Progenitor cell of endocrine pancreas (in vitro differentiated cells): ENCODE data around the gene ZNF616. TPM values are rescaled to one million over a fixed set of nuclear protein-coding genes. Genes with fewer than 3 reads are reported as not detected.
A peak's percentile ranks its signal among the peaks of the same experiment; 100 is the strongest.

Experiments
- DNase-seq: peaks from one replicate; pipeline ENCODE4 v3.0.0; 2021; ENCODE audit warnings: low spot score; ENCODE audit not compliant: unreplicated experiment
- H3K27ac Mint-ChIP-seq: 2 replicates; pipeline ENCODE4 v1.8.0; 2021; ENCODE audit warnings: mild to moderate bottlenecking, moderate library complexity, mixed read lengths
- H3K27me3 Mint-ChIP-seq: 2 replicates; pipeline ENCODE4 v1.8.0; 2021; ENCODE audit warnings: mixed read lengths
- H3K36me3 Mint-ChIP-seq: 2 replicates; pipeline ENCODE4 v1.8.0; 2022; ENCODE audit warnings: mixed read lengths; ENCODE audit not compliant: insufficient read depth
- H3K4me1 Mint-ChIP-seq: 2 replicates; pipeline ENCODE4 v1.8.0; 2021; ENCODE audit warnings: low read depth, mixed read lengths
- H3K4me3 Mint-ChIP-seq: 2 replicates; pipeline ENCODE4 v1.8.0; 2021; ENCODE audit warnings: low read depth, mild to moderate bottlenecking, moderate library complexity, mixed read lengths
- H3K9me3 Mint-ChIP-seq: 2 replicates; pipeline ENCODE4 v1.8.0; 2021; ENCODE audit warnings: low read depth, mixed read lengths
- long read RNA-seq: library from polyadenylated mRNA; unstranded; transcript quantifications from one replicate; pipeline ENCODE4 v2.0.0, GENCODE V29; 2020
- total RNA-seq: library from RNA; stranded (reverse); gene quantifications from 2 replicates; pipeline ENCODE4 v1.2.1, GENCODE V29; 2021
- TF ChIP-seq, protein P1 (sequence below): fragments of 200-600 bp; sonication (generic); IDR thresholded peaks from one replicate; pipeline ENCODE4 v1.5.0; 2021; ENCODE audit warnings: antibody characterized with exemption, mild to moderate bottlenecking; ENCODE audit not compliant: unreplicated experiment

ZNF616 gene
- 24.0 and 28.5 TPM in 2 replicates for total RNA-seq
- long read RNA-seq, full-length matches to known transcripts: 46 of 51 reads
- long read RNA-seq, partial matches to known transcripts: 1 of 51 reads
- long read RNA-seq, other reads (novel, unspliced or antisense): 4 of 51 reads

GRCh38 chr19:52139252-52140031 is at the start of gene ZNF616:
ZNF616 (minus strand) TSS chr19:52139938; CDS start chr19:52130512, 9,426 bp downstream.
- peaks cover 39% of the 10 kb centered on the region for H3K36me3 Mint-ChIP-seq
- H3K27me3 Mint-ChIP-seq: no peaks in the 10 kb centered on the region
- peak within 1 kb of the TSS; percentile 99 for H3K27ac Mint-ChIP-seq
- H3K9me3 Mint-ChIP-seq: peaks cover 27% of the 10 kb centered on the region
- peaks cover 13% of the 10 kb centered on the region for H3K4me1 Mint-ChIP-seq
- TF ChIP-seq, protein P1, sequence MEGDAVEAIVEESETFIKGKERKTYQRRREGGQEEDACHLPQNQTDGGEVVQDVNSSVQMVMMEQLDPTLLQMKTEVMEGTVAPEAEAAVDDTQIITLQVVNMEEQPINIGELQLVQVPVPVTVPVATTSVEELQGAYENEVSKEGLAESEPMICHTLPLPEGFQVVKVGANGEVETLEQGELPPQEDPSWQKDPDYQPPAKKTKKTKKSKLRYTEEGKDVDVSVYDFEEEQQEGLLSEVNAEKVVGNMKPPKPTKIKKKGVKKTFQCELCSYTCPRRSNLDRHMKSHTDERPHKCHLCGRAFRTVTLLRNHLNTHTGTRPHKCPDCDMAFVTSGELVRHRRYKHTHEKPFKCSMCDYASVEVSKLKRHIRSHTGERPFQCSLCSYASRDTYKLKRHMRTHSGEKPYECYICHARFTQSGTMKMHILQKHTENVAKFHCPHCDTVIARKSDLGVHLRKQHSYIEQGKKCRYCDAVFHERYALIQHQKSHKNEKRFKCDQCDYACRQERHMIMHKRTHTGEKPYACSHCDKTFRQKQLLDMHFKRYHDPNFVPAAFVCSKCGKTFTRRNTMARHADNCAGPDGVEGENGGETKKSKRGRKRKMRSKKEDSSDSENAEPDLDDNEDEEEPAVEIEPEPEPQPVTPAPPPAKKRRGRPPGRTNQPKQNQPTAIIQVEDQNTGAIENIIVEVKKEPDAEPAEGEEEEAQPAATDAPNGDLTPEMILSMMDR: peak; percentile 80
- DNase-seq: peak; percentile 80
- peak within 1 kb of the TSS; percentile 96 for H3K4me3 Mint-ChIP-seq

DNA sequence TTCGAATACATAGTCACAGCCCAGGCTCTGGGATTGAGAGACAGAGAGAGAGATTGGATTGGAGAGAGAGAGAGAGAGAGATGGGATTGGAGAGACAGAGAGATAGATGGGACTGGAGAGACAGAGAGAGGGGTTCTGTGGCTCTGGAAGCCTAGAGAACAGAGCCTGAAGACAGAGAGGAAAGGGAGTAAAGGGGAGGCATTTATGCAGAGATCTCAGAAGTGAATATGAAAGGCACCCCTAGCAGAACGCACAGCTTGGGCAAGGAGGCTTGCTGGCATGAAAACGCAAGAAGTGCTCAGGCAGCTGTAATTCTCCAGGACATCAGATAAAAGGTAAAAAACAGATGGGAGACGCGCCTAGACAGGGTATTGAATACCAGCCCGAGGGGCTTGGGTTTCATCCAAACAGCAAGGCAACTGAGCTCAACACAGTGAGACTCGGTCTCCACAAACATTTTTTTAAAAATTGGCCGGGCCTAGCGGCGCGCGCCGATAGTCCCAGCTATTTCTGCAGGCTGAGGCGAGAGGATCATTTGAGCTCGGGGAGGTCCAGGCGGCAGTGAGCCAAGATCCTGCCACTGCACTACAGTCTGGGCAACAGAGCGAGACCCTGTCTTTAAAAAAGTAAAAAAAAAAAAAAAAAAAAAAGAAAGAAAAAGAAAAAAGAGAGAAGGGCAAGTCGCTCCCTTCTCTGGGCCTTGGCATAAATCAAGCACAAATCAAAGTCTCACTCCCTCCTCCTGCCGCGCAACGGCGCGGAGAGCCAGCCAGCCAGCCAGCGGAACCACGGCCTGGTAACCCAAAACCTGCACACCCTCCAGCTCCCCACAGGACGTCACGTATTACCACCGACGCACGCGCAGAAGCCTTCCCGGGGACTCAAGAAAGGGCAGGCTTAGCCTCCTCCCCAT is 49.3 kb upstream of the ZNF616 start:
- Mint-ChIP-seq H3K36me3 (peaks cover 8% of the 10 kb centered on the region), H3K27me3 (no peaks in the 10 kb centered on the region), H3K9me3 (no peaks in the 10 kb centered on the region), H3K4me1 (peaks cover 24% of the 10 kb centered on the region), H3K27ac (peak overlapping the region; percentile 100), H3K4me3 (peak overlapping the region; percentile 94)
- TF ChIP-seq, protein P1: peak; percentile 9
- DNase-seq: peak; percentile 15

DNA sequence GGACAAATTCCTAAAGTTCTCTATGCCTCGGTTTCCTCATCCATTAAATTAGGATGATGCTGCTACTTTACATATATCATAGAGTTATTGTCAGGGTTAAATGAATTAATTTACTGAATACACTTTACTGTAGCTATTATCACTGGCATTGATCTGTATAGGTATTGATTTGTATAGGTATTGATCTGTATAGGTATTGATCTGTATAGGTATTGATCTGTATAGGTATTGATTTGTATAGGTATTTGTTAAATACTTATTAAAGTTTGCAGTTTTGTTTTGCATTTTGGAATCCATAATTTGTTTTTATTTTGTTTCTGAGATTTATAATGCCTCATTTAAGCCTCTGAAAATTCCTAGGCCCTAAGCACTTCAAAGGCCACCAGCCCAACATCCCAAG is 47.7 kb upstream of the ZNF616 start:
- H3K4me3 Mint-ChIP-seq: no peak overlapping the region
- DNase-seq: no peak

DNA sequence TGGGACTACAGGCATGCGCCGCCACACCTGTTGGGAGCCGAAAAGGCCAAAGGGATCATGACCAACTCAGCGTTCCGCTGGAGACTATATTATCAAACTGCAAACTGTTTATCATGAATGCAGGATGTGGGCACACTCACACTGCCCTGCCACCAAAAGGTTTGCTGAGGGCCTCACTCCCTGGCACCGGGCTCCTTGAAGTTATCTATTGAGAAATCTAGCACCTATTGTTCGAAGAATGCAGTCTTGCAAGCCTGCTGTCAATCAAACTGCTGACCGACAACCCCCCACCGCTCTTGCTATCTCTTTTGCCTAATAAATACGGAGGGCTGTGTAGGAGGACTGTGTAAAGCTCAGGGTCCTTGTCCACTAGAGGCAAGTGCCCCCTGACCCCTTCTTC is 36.8 kb upstream of the ZNF616 start:
- Mint-ChIP-seq H3K4me1 (peaks cover 15% of the 10 kb centered on the region), H3K27me3 (no peaks in the 10 kb centered on the region), H3K9me3 (peaks cover 3% of the 10 kb centered on the region), H3K36me3 (no peaks in the 10 kb centered on the region), H3K27ac (peak overlapping the region; percentile 69), H3K4me3 (no peak overlapping the region)
- TF ChIP-seq, protein P1: no peak
- DNase-seq: no peak

More for the DNA sequence above, 47.7 kb upstream of the ZNF616 start:
- TF ChIP-seq, protein P1: no peak
- Mint-ChIP-seq H3K4me1 (peaks cover 18% of the 10 kb centered on the region), H3K27me3 (no peaks in the 10 kb centered on the region), H3K36me3 (peaks cover 4% of the 10 kb centered on the region), H3K27ac (no peak overlapping the region), H3K9me3 (no peaks in the 10 kb centered on the region)

DNA sequence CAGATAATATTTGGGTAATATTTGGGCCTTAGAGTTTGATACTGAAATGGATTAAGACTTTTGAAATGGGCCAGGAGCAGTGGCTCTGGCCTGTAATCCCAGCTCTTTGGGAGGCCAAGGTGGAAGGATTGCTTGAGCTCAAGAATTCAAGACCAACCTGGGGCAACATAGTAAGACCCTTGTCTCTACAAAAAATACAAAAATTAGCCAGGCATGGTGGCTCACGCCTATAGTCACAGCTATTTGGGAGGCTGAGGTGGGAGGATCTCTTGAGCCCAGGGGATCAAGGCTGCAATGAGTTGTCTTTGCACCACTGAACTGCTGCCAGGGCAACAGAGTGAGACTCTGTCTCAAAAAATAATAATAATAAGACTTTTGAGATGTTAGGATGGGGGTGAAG is 32.6 kb upstream of the ZNF616 start:
- Mint-ChIP-seq H3K4me3 (peak overlapping the region; percentile 93), H3K27ac (peak overlapping the region; percentile 97), H3K27me3 (no peaks in the 10 kb centered on the region), H3K9me3 (peaks cover 3% of the 10 kb centered on the region), H3K36me3 (peaks cover 17% of the 10 kb centered on the region), H3K4me1 (peaks cover 28% of the 10 kb centered on the region)
- TF ChIP-seq, protein P1: no peak
- no peak for DNase-seq
